WTC11 (cell line): ENCODE measurements around the gene NFAM1. TPM values are rescaled to one million over a fixed set of nuclear protein-coding genes. Genes with fewer than 3 reads are reported as not detected.

ENCODE experiments used
- ATAC-seq: fragments of 200-7000 bp; cut with Tn5 transposase; 2 replicates; pipeline ENCODE4 v1.10.0; 2021; ENCODE audit warnings: mild to moderate bottlenecking, moderate library complexity
- Bru-seq: library from RNA; stranded (reverse); fragments of 400-500 nt; gene quantifications from one replicate; lab custom pipeline; 2021; lab: Mats Ljungman, UMichigan
- CTCF ChIA-PET: fragments of 300-600 bp; sonication (Branson Sonifier 250); formaldehyde crosslinking; loops from one replicate; lab custom pipeline; 2021; ENCODE audit warnings: antibody characterized with exemption; lab: Charles Lee
- POLR2A ChIA-PET: fragments of 350-600 bp; sonication (Branson Sonifier 250); formaldehyde crosslinking; loops from one replicate; lab custom pipeline; 2021; ENCODE audit warnings: antibody characterized with exemption; lab: Charles Lee
- DNase-seq: peaks from one replicate; pipeline ENCODE4 v3.0.0; 2021; ENCODE audit warnings: low spot score
- H3K27ac Mint-ChIP-seq: 2 replicates; pipeline ENCODE4 v1.8.0; 2021; ENCODE audit warnings: mixed read lengths
- H3K27me3 Mint-ChIP-seq: 2 replicates; pipeline ENCODE4 v1.8.0; 2021; ENCODE audit warnings: low read depth, mild to moderate bottlenecking, moderate library complexity, mixed read lengths
- H3K36me3 Mint-ChIP-seq: 2 replicates; pipeline ENCODE4 v1.8.0; 2021; ENCODE audit warnings: mixed read lengths
- H3K4me1 Mint-ChIP-seq: 2 replicates; pipeline ENCODE4 v1.8.0; 2022; ENCODE audit warnings: mixed read lengths
- H3K4me3 Mint-ChIP-seq: 2 replicates; pipeline ENCODE4 v1.8.0; 2021; ENCODE audit warnings: mild to moderate bottlenecking, moderate library complexity, mixed read lengths
- H3K9me3 Mint-ChIP-seq: 2 replicates; pipeline ENCODE4 v1.8.0; 2021; ENCODE audit warnings: mixed read lengths
- FOXJ3 ChIP-seq: sonication (generic); formaldehyde crosslinking; IDR thresholded peaks from 2 replicates; pipeline ENCODE4 v1.9.0; 2021; ENCODE audit warnings: missing genetic modification reagents, mild to moderate bottlenecking, borderline replicate concordance
- GABPB1 ChIP-seq: sonication (generic); formaldehyde crosslinking; IDR thresholded peaks from 2 replicates; pipeline ENCODE4 v1.8.1; 2023; ENCODE audit warnings: mild to moderate bottlenecking, missing genetic modification reagents
- GRHL2 ChIP-seq: fragments of 250-450 bp; sonication (Bioruptor Pico); IDR thresholded peaks from 2 replicates; pipeline ENCODE4 v1.8.0; 2022; ENCODE audit warnings: mild to moderate bottlenecking, moderate library complexity; ENCODE audit not compliant: insufficient replicate concordance, severe bottlenecking
- GTF2I ChIP-seq: fragments of 250-450 bp; sonication (Bioruptor Pico); conservative IDR thresholded peaks from 2 replicates; pipeline ENCODE4 v1.4.0; 2021; ENCODE audit warnings: mild to moderate bottlenecking
- HMGA2 ChIP-seq: fragments of 250-450 bp; sonication (Bioruptor Pico); IDR thresholded peaks from 2 replicates; pipeline ENCODE4 v1.4.0; 2021; ENCODE audit warnings: mild to moderate bottlenecking, moderate library complexity
- JAZF1 ChIP-seq: fragments of 250-450 bp; sonication (Bioruptor Pico); IDR thresholded peaks from 2 replicates; pipeline ENCODE4 v1.9.0; 2021; ENCODE audit warnings: moderate library complexity, mild to moderate bottlenecking, inconsistent platforms
- KAT7 ChIP-seq: sonication (generic); formaldehyde crosslinking; IDR thresholded peaks from 2 replicates; pipeline ENCODE4 v1.8.1; 2023; ENCODE audit warnings: missing genetic modification reagents, mild to moderate bottlenecking, borderline replicate concordance
- NFATC4 ChIP-seq: fragments of 250-450 bp; sonication (Bioruptor Pico); IDR thresholded peaks from 2 replicates; pipeline ENCODE4 v1.9.0; 2021; ENCODE audit warnings: mild to moderate bottlenecking
- NFE2L1 ChIP-seq: sonication (generic); formaldehyde crosslinking; IDR thresholded peaks from 2 replicates; pipeline ENCODE4 v1.8.1; 2023; ENCODE audit warnings: missing genetic modification reagents
- NFYB ChIP-seq: sonication (generic); formaldehyde crosslinking; conservative IDR thresholded peaks from 2 replicates; pipeline ENCODE4 v1.8.0; 2022; ENCODE audit warnings: low read depth, missing genetic modification reagents
- NR1H2 ChIP-seq: sonication (generic); formaldehyde crosslinking; IDR thresholded peaks from 2 replicates; pipeline ENCODE4 v1.9.0; 2021; ENCODE audit warnings: mild to moderate bottlenecking, moderate library complexity, missing genetic modification reagents
- SOX15 ChIP-seq: fragments of 250-450 bp; sonication (Bioruptor Pico); IDR thresholded peaks from 2 replicates; pipeline ENCODE4 v1.9.0; 2021; ENCODE audit warnings: mild to moderate bottlenecking
- SP1 ChIP-seq: sonication (generic); formaldehyde crosslinking; conservative IDR thresholded peaks from 2 replicates; pipeline ENCODE4 v1.8.1; 2022; ENCODE audit warnings: missing genetic modification reagents
- TEAD4 ChIP-seq: sonication (generic); formaldehyde crosslinking; IDR thresholded peaks from 2 replicates; pipeline ENCODE4 v1.8.0; 2022; ENCODE audit warnings: mild to moderate bottlenecking, missing genetic modification reagents
- long read RNA-seq, 3 experiments: library from RNA in 1 of 3; library from capped mRNA in 1 of 3; library from polyadenylated mRNA in 1 of 3; unstranded in 2 of 3; stranded (forward) in 1 of 3; transcript quantifications; one replicate each; pipeline ENCODE4 v2.0.0, GENCODE V29; 2021
- total RNA-seq: library from RNA; stranded (reverse); gene quantifications from 3 replicates; pipeline ENCODE4 v1.2.3, GENCODE V29; 2021
- TF ChIP-seq, protein P1 (sequence below): fragments of 250-450 bp; sonication (Bioruptor Pico); IDR thresholded peaks from 2 replicates; pipeline ENCODE4 v1.8.0; 2021; ENCODE audit warnings: mild to moderate bottlenecking
- TF ChIP-seq, protein P2 (sequence below): sonication (generic); formaldehyde crosslinking; IDR thresholded peaks from 2 replicates; pipeline ENCODE4 v1.8.1; 2022; ENCODE audit warnings: missing genetic modification reagents, borderline replicate concordance
- TF ChIP-seq, protein P3 (sequence below): sonication (generic); formaldehyde crosslinking; IDR thresholded peaks from 2 replicates; pipeline ENCODE4 v1.8.0; 2023; ENCODE audit warnings: missing genetic modification reagents
- TF ChIP-seq, protein P4 (sequence below): fragments of 200-600 bp; IDR thresholded peaks from 2 replicates; pipeline ENCODE4 v1.8.0; 2022; ENCODE audit warnings: antibody characterized with exemption
- TF ChIP-seq, protein P5 (sequence below): sonication (generic); formaldehyde crosslinking; IDR thresholded peaks from 2 replicates; pipeline ENCODE4 v1.8.0; 2023; ENCODE audit warnings: mild to moderate bottlenecking, missing genetic modification reagents
- TF ChIP-seq, protein P6 (sequence below): sonication (generic); formaldehyde crosslinking; IDR thresholded peaks from 2 replicates; pipeline ENCODE4 v1.8.0; 2022; ENCODE audit warnings: mild to moderate bottlenecking, missing genetic modification reagents
- TF ChIP-seq, protein P7 (sequence below): sonication (generic); formaldehyde crosslinking; conservative IDR thresholded peaks from 2 replicates; pipeline ENCODE4 v1.8.1; 2022; ENCODE audit warnings: mild to moderate bottlenecking, missing genetic modification reagents

Gene NFAM1, protein sequence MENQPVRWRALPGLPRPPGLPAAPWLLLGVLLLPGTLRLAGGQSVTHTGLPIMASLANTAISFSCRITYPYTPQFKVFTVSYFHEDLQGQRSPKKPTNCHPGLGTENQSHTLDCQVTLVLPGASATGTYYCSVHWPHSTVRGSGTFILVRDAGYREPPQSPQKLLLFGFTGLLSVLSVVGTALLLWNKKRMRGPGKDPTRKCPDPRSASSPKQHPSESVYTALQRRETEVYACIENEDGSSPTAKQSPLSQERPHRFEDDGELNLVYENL
- total RNA-seq (0.92 to 1.6 TPM (median 1.2 TPM) in 3 replicates), Bru-seq, nascent RNA (percentile 12 among the genes with signal in this experiment)
- long read RNA-seq, experiment 1, partial matches to known transcripts, result 0 of 2 reads
- long read RNA-seq, experiment 1, other reads (novel, unspliced or antisense), result 2 of 2 reads
- long read RNA-seq, experiment 2, result 0 reads
- long read RNA-seq, experiment 3, result 0 reads

DNA sequence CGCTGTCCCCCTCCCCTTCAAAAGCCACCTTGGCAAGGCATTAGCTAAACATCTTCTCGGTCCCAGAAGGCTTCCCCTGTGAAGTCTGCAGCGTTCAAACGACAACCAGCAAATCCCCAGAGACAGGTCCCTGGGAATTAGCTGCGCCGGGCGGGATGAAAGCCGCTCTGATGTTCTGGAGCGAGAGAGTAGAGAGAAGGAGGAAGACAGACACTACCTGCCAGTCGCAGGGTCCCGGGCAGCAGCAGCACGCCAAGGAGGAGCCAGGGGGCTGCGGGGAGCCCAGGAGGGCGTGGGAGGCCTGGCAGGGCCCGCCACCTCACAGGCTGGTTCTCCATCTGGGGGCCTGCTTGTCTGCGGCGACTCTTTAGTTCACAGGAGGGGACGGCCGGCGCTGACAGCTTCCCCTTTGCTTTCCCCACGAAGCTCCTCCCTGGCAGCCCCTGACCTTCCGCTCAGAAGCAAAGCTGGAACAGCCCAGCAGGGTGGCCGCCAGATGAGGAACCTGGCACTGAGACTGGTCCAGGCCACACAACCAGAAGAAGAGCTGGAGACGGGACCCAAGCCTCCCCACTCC is at the start of gene NFAM1:
Gene NFAM1, minus strand, starts transcription at position 384 of the 577 bp plus-strand sequence. Its CDS starts 46 bp downstream, at position 338.
- Mint-ChIP-seq H3K4me3 (no peak within 1 kb of the TSS), H3K36me3 (no peaks in the 10 kb centered on the region), H3K27me3 (peaks cover 14% of the 10 kb centered on the region), H3K9me3 (no peaks in the 10 kb centered on the region), H3K4me1 (peaks cover 26% of the 10 kb centered on the region)
- CTCF ChIA-PET, result interaction anchor here (0.5 to 2.7 kb wide), 12 partner anchors 12 to 506 kb away, joined by 3 to 18 read pairs (median 3); partner anchors contain the start of gene CENPM
- ATAC-seq, result no peak
- TF ChIP-seq GTF2I (CRISPR knock-in tag) (no peak), NFYB (CRISPR knock-in tag) (no peak), GABPB1 (CRISPR knock-in tag) (no peak), NFE2L1 (CRISPR knock-in tag) (no peak), FOXJ3 (CRISPR knock-in tag) (no peak), GRHL2 (CRISPR knock-in tag) (no peak), NR1H2 (no peak), KAT7 (CRISPR knock-in tag) (no peak), HMGA2 (CRISPR knock-in tag) (no peak), JAZF1 (CRISPR knock-in tag) (no peak), SOX15 (no peak)
- TF ChIP-seq, protein P1, sequence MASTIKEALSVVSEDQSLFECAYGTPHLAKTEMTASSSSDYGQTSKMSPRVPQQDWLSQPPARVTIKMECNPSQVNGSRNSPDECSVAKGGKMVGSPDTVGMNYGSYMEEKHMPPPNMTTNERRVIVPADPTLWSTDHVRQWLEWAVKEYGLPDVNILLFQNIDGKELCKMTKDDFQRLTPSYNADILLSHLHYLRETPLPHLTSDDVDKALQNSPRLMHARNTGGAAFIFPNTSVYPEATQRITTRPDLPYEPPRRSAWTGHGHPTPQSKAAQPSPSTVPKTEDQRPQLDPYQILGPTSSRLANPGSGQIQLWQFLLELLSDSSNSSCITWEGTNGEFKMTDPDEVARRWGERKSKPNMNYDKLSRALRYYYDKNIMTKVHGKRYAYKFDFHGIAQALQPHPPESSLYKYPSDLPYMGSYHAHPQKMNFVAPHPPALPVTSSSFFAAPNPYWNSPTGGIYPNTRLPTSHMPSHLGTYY (CRISPR knock-in tag), result no peak
- TF ChIP-seq, protein P2, sequence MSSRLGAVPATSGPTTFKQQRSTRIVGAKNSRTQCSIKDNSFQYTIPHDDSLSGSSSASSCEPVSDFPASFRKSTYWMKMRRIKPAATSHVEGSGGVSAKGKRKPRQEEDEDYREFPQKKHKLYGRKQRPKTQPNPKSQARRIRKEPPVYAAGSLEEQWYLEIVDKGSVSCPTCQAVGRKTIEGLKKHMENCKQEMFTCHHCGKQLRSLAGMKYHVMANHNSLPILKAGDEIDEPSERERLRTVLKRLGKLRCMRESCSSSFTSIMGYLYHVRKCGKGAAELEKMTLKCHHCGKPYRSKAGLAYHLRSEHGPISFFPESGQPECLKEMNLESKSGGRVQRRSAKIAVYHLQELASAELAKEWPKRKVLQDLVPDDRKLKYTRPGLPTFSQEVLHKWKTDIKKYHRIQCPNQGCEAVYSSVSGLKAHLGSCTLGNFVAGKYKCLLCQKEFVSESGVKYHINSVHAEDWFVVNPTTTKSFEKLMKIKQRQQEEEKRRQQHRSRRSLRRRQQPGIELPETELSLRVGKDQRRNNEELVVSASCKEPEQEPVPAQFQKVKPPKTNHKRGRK (CRISPR knock-in tag), result no peak
- TF ChIP-seq, protein P3, sequence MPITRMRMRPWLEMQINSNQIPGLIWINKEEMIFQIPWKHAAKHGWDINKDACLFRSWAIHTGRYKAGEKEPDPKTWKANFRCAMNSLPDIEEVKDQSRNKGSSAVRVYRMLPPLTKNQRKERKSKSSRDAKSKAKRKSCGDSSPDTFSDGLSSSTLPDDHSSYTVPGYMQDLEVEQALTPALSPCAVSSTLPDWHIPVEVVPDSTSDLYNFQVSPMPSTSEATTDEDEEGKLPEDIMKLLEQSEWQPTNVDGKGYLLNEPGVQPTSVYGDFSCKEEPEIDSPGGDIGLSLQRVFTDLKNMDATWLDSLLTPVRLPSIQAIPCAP (CRISPR knock-in tag), result no peak
- TF ChIP-seq, all 79 proteins: peak for 0
- no peak for DNase-seq
- POLR2A ChIA-PET, result no interaction called here
- H3K27ac Mint-ChIP-seq, result peak within 1 kb of the TSS; percentile 46; the same call in 1 of the 2 replicates

DNA sequence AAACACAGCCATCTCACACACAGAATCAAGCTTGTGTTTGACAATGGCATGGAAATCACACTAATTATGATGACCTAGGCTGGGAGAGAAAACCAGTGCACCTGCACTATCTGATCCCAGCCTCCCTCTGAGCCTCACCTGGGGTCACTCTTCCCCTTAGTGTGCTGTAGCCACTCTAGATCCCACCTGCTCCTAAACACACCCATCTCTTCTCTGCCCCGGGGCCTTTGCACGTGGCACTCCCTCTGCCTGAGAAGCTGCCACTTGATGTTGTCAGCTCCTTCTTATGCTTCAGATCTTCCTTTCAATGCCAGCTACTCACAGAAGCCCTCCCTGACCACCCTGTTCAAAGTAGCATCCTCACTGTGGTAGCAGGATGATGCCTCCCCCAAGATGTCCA is 42.9 kb upstream of the NFAM1 start:
- H3K4me3 Mint-ChIP-seq, result no peak overlapping the region
- no peaks in the 10 kb centered on the region for H3K36me3 Mint-ChIP-seq
- H3K27ac Mint-ChIP-seq, result no peak overlapping the region
- H3K9me3 Mint-ChIP-seq, result no peaks in the 10 kb centered on the region
- peaks cover 16% of the 10 kb centered on the region for H3K27me3 Mint-ChIP-seq
- ATAC-seq (no peak), DNase-seq (no peak)
- ChIA-PET CTCF (interaction anchor here (1.0 to 2.8 kb wide), 3 partner anchors 12 to 33 kb away, joined by 3 to 25 read pairs (median 4); no protein-coding TSS in a partner anchor), POLR2A (no interaction called here)
- H3K4me1 Mint-ChIP-seq, result peaks cover 8% of the 10 kb centered on the region
- TF ChIP-seq, protein P4, sequence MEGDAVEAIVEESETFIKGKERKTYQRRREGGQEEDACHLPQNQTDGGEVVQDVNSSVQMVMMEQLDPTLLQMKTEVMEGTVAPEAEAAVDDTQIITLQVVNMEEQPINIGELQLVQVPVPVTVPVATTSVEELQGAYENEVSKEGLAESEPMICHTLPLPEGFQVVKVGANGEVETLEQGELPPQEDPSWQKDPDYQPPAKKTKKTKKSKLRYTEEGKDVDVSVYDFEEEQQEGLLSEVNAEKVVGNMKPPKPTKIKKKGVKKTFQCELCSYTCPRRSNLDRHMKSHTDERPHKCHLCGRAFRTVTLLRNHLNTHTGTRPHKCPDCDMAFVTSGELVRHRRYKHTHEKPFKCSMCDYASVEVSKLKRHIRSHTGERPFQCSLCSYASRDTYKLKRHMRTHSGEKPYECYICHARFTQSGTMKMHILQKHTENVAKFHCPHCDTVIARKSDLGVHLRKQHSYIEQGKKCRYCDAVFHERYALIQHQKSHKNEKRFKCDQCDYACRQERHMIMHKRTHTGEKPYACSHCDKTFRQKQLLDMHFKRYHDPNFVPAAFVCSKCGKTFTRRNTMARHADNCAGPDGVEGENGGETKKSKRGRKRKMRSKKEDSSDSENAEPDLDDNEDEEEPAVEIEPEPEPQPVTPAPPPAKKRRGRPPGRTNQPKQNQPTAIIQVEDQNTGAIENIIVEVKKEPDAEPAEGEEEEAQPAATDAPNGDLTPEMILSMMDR, result no peak
- TF ChIP-seq, protein P5, sequence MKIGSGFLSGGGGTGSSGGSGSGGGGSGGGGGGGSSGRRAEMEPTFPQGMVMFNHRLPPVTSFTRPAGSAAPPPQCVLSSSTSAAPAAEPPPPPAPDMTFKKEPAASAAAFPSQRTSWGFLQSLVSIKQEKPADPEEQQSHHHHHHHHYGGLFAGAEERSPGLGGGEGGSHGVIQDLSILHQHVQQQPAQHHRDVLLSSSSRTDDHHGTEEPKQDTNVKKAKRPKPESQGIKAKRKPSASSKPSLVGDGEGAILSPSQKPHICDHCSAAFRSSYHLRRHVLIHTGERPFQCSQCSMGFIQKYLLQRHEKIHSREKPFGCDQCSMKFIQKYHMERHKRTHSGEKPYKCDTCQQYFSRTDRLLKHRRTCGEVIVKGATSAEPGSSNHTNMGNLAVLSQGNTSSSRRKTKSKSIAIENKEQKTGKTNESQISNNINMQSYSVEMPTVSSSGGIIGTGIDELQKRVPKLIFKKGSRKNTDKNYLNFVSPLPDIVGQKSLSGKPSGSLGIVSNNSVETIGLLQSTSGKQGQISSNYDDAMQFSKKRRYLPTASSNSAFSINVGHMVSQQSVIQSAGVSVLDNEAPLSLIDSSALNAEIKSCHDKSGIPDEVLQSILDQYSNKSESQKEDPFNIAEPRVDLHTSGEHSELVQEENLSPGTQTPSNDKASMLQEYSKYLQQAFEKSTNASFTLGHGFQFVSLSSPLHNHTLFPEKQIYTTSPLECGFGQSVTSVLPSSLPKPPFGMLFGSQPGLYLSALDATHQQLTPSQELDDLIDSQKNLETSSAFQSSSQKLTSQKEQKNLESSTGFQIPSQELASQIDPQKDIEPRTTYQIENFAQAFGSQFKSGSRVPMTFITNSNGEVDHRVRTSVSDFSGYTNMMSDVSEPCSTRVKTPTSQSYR (CRISPR knock-in tag), result no peak
- no peak for TF ChIP-seq TEAD4
- no peak for TF ChIP-seq NFATC4 (CRISPR knock-in tag)
- TF ChIP-seq, protein P6, sequence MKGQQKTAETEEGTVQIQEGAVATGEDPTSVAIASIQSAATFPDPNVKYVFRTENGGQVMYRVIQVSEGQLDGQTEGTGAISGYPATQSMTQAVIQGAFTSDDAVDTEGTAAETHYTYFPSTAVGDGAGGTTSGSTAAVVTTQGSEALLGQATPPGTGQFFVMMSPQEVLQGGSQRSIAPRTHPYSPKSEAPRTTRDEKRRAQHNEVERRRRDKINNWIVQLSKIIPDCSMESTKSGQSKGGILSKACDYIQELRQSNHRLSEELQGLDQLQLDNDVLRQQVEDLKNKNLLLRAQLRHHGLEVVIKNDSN (CRISPR knock-in tag), result no peak
- TF ChIP-seq, protein P7, sequence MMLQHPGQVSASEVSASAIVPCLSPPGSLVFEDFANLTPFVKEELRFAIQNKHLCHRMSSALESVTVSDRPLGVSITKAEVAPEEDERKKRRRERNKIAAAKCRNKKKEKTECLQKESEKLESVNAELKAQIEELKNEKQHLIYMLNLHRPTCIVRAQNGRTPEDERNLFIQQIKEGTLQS, result no peak
- no peak for TF ChIP-seq SP1
